Esophagus muscularis mucosa (tissue), 4 donors: ENCODE data around the gene AP2B1.

Experiments
- EP300 ChIP-seq: sonication (generic); formaldehyde crosslinking; IDR thresholded peaks from one replicate; pipeline ENCODE4 v1.6.1; 2017; ENCODE audit warnings: antibody characterized with exemption
- POLR2A ChIP-seq: fragments of 450-650 bp; IDR thresholded peaks from one replicate; pipeline ENCODE4 v1.6.1; 2017; ENCODE audit warnings: antibody characterized with exemption, moderate library complexity, mild to moderate bottlenecking, low read depth
- POLR2AphosphoS5 ChIP-seq, 2 donors: sonication (generic); formaldehyde crosslinking; IDR thresholded peaks; one replicate each; pipeline ENCODE4 v1.6.1; 2017; ENCODE audit warnings: antibody characterized with exemption in 2 of 2
- TF ChIP-seq, protein P1 (sequence below), 3 experiments: fragments of 200-600 bp in 2 of 3; fragments of 450-650 bp in 1 of 3; sonication (generic) in 2 of 3; IDR thresholded peaks; one replicate each; pipeline ENCODE4 v1.5.1; 2017 to 2019; ENCODE audit warnings: antibody characterized with exemption in 3 of 3, mild to moderate bottlenecking in 2 of 3, moderate library complexity in 1 of 3

- TF ChIP-seq, protein P1, sequence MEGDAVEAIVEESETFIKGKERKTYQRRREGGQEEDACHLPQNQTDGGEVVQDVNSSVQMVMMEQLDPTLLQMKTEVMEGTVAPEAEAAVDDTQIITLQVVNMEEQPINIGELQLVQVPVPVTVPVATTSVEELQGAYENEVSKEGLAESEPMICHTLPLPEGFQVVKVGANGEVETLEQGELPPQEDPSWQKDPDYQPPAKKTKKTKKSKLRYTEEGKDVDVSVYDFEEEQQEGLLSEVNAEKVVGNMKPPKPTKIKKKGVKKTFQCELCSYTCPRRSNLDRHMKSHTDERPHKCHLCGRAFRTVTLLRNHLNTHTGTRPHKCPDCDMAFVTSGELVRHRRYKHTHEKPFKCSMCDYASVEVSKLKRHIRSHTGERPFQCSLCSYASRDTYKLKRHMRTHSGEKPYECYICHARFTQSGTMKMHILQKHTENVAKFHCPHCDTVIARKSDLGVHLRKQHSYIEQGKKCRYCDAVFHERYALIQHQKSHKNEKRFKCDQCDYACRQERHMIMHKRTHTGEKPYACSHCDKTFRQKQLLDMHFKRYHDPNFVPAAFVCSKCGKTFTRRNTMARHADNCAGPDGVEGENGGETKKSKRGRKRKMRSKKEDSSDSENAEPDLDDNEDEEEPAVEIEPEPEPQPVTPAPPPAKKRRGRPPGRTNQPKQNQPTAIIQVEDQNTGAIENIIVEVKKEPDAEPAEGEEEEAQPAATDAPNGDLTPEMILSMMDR (IDR thresholded peaks at IDR 0.05) = no peak
- no peak for TF ChIP-seq POLR2A
- TF ChIP-seq POLR2AphosphoS5 (IDR thresholded peaks at IDR 0.05) = peak in 1 of 2 donors; percentile 68
- no peak for TF ChIP-seq EP300
Measured at GRCh38 chr17:35607239-35607847, 20.2 kb downstream of the AP2B1 start.
